IMR-90 (cell line): ENCODE measurements around the gene TIMM44. TPM values are rescaled to one million over a fixed set of nuclear protein-coding genes. Genes with fewer than 3 reads are reported as not detected.

Experiments
- ATAC-seq: fragments of 200-7000 bp; cut with Tn5 transposase; 2 replicates; pipeline ENCODE4 v1.9.1; 2020; ENCODE audit warnings: low read depth, mild to moderate bottlenecking, moderate library complexity
- BruUV-seq: library from RNA; stranded (reverse); fragments of 400-500 nt; replicated peaks from 2 replicates; lab custom pipeline; 2021; lab: Mats Ljungman, UMichigan
- CTCF ChIA-PET: fragments of 300-600 bp; formaldehyde crosslinking; extraction: SDS; loops from one replicate; lab custom pipeline; 2021; ENCODE audit warnings: antibody characterized with exemption; lab: Yijun Ruan, JAX
- POLR2A ChIA-PET: fragments of 300-600 bp; sonication (Branson Sonifier 250); formaldehyde crosslinking; loops from one replicate; lab custom pipeline; 2022; ENCODE audit warnings: antibody characterized with exemption; ENCODE audit not compliant: unreplicated experiment; lab: Charles Lee
- DNase-seq: peaks from one replicate; pipeline ENCODE4 v3.0.0; 2013
- H2AFZ ChIP-seq: replicated peaks from 2 replicates; pipeline ENCODE3; 2013; ENCODE audit warnings: low read length, mild to moderate bottlenecking; ENCODE audit not compliant: poor library complexity
- H2AK5ac ChIP-seq: 2 replicates; pipeline ENCODE4 v1.6.1; 2013; ENCODE audit warnings: low read depth, low read length, inconsistent platforms
- H2AK9ac ChIP-seq: replicated peaks from 2 replicates; pipeline ENCODE3; 2013; ENCODE audit warnings: mild to moderate bottlenecking, low read depth, low read length, moderate library complexity; ENCODE audit not compliant: poor library complexity
- H2BK120ac ChIP-seq: 2 replicates; pipeline ENCODE4 v1.6.1; 2013; ENCODE audit warnings: low read depth, low read length, inconsistent platforms
- H2BK15ac ChIP-seq: 3 replicates; pipeline ENCODE4 v1.6.1; 2013; ENCODE audit warnings: low read depth, low read length, inconsistent platforms
- H2BK20ac ChIP-seq: 2 replicates; pipeline ENCODE4 v1.6.1; 2013; ENCODE audit warnings: low read depth, mild to moderate bottlenecking, inconsistent platforms, low read length, moderate library complexity
- H2BK5ac ChIP-seq: 2 replicates; pipeline ENCODE4 v1.6.1; 2013; ENCODE audit warnings: mild to moderate bottlenecking, low read depth, low read length, inconsistent platforms; ENCODE audit not compliant: poor library complexity, severe bottlenecking
- H3K14ac ChIP-seq: replicated peaks from 2 replicates; pipeline ENCODE4 v1.6.1; 2013; ENCODE audit warnings: low read depth, low read length, inconsistent platforms
- H3K18ac ChIP-seq: 2 replicates; pipeline ENCODE4 v1.6.1; 2013; ENCODE audit warnings: low read depth, low read length, control low read depth
- H3K23ac ChIP-seq: 2 replicates; pipeline ENCODE4 v1.6.1; 2013; ENCODE audit warnings: low read depth, low read length, inconsistent platforms
- H3K27ac ChIP-seq: 2 replicates; pipeline ENCODE4 v1.5.1; 2013; ENCODE audit warnings: mild to moderate bottlenecking, control low read depth, low read length; ENCODE audit not compliant: insufficient read depth
- H3K27me3 ChIP-seq: 2 replicates; pipeline ENCODE4 v1.6.1; 2013; ENCODE audit warnings: low read length; ENCODE audit not compliant: control insufficient read depth, insufficient read depth
- H3K36me3 ChIP-seq: 2 replicates; pipeline ENCODE4 v1.6.1; 2013; ENCODE audit warnings: low read length, mixed read lengths; ENCODE audit not compliant: control insufficient read depth, insufficient read depth
- H3K4ac ChIP-seq: 2 replicates; pipeline ENCODE4 v1.6.1; 2013; ENCODE audit warnings: low read depth, low read length, inconsistent platforms
- H3K4me1 ChIP-seq: 2 replicates; pipeline ENCODE4 v1.6.1; 2013; ENCODE audit warnings: low read length, mixed read lengths; ENCODE audit not compliant: control insufficient read depth, insufficient read depth
- H3K4me2 ChIP-seq: 2 replicates; pipeline ENCODE4 v1.6.1; 2013; ENCODE audit warnings: low read depth, mild to moderate bottlenecking, control low read depth, low read length, moderate library complexity
- H3K4me3 ChIP-seq: 2 replicates; pipeline ENCODE4 v1.5.1; 2013; ENCODE audit warnings: low read depth, mild to moderate bottlenecking, control low read depth, low read length, moderate library complexity; ENCODE audit not compliant: insufficient read depth
- H3K56ac ChIP-seq: 2 replicates; pipeline ENCODE4 v1.6.1; 2013; ENCODE audit warnings: low read length, inconsistent platforms; ENCODE audit not compliant: insufficient read depth; ENCODE audit errors: extremely low read depth
- H3K79me1 ChIP-seq, 2 experiments: 2 replicates each; pipeline ENCODE4 v1.6.1; 2013; ENCODE audit warnings: low read length in 2 of 2, inconsistent platforms in 1 of 2, low read depth in 1 of 2
- H3K9ac ChIP-seq: 2 replicates; pipeline ENCODE4 v1.6.1; 2013; ENCODE audit warnings: low read depth, low read length, control low read depth
- H3K9me1 ChIP-seq: 2 replicates; pipeline ENCODE4 v1.6.1; 2013; ENCODE audit warnings: low read length, inconsistent platforms; ENCODE audit not compliant: insufficient read depth
- H3K9me3 ChIP-seq: 2 replicates; pipeline ENCODE4 v1.6.1; 2013; ENCODE audit warnings: low read length; ENCODE audit not compliant: control insufficient read depth, insufficient read depth
- H4K20me1 ChIP-seq: 2 replicates; pipeline ENCODE4 v1.6.1; 2013; ENCODE audit warnings: low read length, inconsistent platforms; ENCODE audit not compliant: insufficient read depth
- H4K5ac ChIP-seq: 2 replicates; pipeline ENCODE4 v1.6.1; 2013; ENCODE audit warnings: mild to moderate bottlenecking, low read depth, low read length, control low read depth
- H4K8ac ChIP-seq, 2 experiments: 2 replicates each; pipeline ENCODE4 v1.6.1; 2013; ENCODE audit warnings: low read depth in 2 of 2, low read length in 2 of 2, control low read depth in 1 of 2, inconsistent platforms in 1 of 2
- H4K91ac ChIP-seq: 2 replicates; pipeline ENCODE4 v1.6.1; 2013; ENCODE audit warnings: low read depth, low read length, inconsistent platforms; ENCODE audit not compliant: insufficient read depth
- BHLHE40 ChIP-seq: fragments of 150-350 bp; IDR thresholded peaks from 2 replicates; pipeline ENCODE4 v1.6.1; 2016; ENCODE audit warnings: mild to moderate bottlenecking, low read depth, low read length
- CEBPB ChIP-seq: IDR thresholded peaks from 2 replicates; pipeline ENCODE4 v1.6.1; 2012; ENCODE audit warnings: low read depth, low read length, improper control_type of control experiment
- CHD1 ChIP-seq: IDR thresholded peaks from 2 replicates; pipeline ENCODE4 v1.6.1; 2012; ENCODE audit warnings: low read depth, low read length, improper control_type of control experiment
- CTCF ChIP-seq: conservative IDR thresholded peaks from 2 replicates; pipeline ENCODE4 v1.5.1; 2012; ENCODE audit warnings: mild to moderate bottlenecking, low read depth, low read length, improper control_type of control experiment
- ELK1 ChIP-seq: fragments of 150-350 bp; IDR thresholded peaks from 2 replicates; pipeline ENCODE4 v1.6.1; 2016; ENCODE audit warnings: low read depth, mild to moderate bottlenecking, low read length, moderate library complexity, borderline replicate concordance
- FOS ChIP-seq: fragments of 150-350 bp; IDR thresholded peaks from 2 replicates; pipeline ENCODE4 v1.6.1; 2016; ENCODE audit warnings: low read depth, low read length
- MAFK ChIP-seq: IDR thresholded peaks from 2 replicates; pipeline ENCODE4 v1.6.1; 2012; ENCODE audit warnings: low read depth, low read length, improper control_type of control experiment
- MXI1 ChIP-seq: IDR thresholded peaks from 2 replicates; pipeline ENCODE4 v1.6.1; 2012; ENCODE audit warnings: low read depth, mild to moderate bottlenecking, low read length, moderate library complexity, borderline replicate concordance
- NFE2L2 ChIP-seq: fragments of 150-350 bp; IDR thresholded peaks from 2 replicates; pipeline ENCODE4 v1.6.1; 2016; ENCODE audit warnings: low read depth, mild to moderate bottlenecking, low read length
- POLR2A ChIP-seq: IDR thresholded peaks from 2 replicates; pipeline ENCODE4 v1.6.1; 2012; ENCODE audit warnings: mild to moderate bottlenecking, low read depth, low read length
- RAD21 ChIP-seq: IDR thresholded peaks from 2 replicates; pipeline ENCODE4 v1.6.1; 2012; ENCODE audit warnings: low read length, improper control_type of control experiment
- RCOR1 ChIP-seq: IDR thresholded peaks from 2 replicates; pipeline ENCODE4 v1.6.1; 2012; ENCODE audit warnings: mild to moderate bottlenecking, low read length, improper control_type of control experiment; ENCODE audit not compliant: insufficient replicate concordance
- SMC3 ChIP-seq: fragments of 150-350 bp; IDR thresholded peaks from 2 replicates; pipeline ENCODE4 v1.6.1; 2016; ENCODE audit warnings: low read depth, mild to moderate bottlenecking, antibody characterized with exemption, low read length, moderate library complexity
- USF2 ChIP-seq: fragments of 150-350 bp; IDR thresholded peaks from 2 replicates; pipeline ENCODE4 v1.6.1; 2017; ENCODE audit warnings: mild to moderate bottlenecking, antibody characterized with exemption, low read length, low read depth
- WGBS, 2 experiments: methylation state at CpG; one replicate each; pipeline versions ENCODE4 v1.1.5 to v1.1.7; 2013; ENCODE audit warnings: missing lambda C conversion rate in 2 of 2; ENCODE audit not compliant: insufficient read length in 1 of 2; ENCODE audit errors: extremely low coverage in 2 of 2; 5-methylcytosine and 5-hydroxymethylcytosine counted together
- dilution Hi-C: fragments of 300-500 bp; cut with HindIII; formaldehyde crosslinking; loops from one replicate; pipeline ENCODE4 v1.14.3; 2018; ENCODE audit warnings: low sequenced_read_pairs; ENCODE audit not compliant: unreplicated experiment
- in situ Hi-C: fragments of 300-500 bp; cut with MboI; formaldehyde crosslinking; loops from 3 replicates; pipeline ENCODE4 v1.14.3; 2019; ENCODE audit warnings: low sequenced_read_pairs, inconsistent platforms, mixed read lengths
- intact Hi-C: fragments of 100-400 bp; cut with micrococcal nuclease; formaldehyde crosslinking; loops from 2 replicates; pipeline ENCODE4 v1.10.0; 2022
- polyA plus RNA-seq, 3 experiments: library from polyadenylated mRNA; depleted of rRNA; stranded (reverse); fragments of >200 nt; gene quantifications; 2 replicates each; pipeline ENCODE4 v1.2.3, GENCODE V29; 2012; ENCODE audit warnings: low replicate concordance in 1 of 3
- total RNA-seq: library from RNA; depleted of rRNA; stranded (reverse); fragments of >200 nt; gene quantifications from 2 replicates; pipeline ENCODE4 v1.2.3, GENCODE V29; 2012

The TIMM44 gene
- total and polyA plus RNA-seq, 2 of the 4 experiments (the other 2 are of a cell fraction): 37.6 to 52.3 TPM

GRCh38 chr19:7921967-7922835 lies 21.3 kb downstream of the TIMM44 start:
- Histone ChIP-seq H3K36me3 (peaks cover 7% of the 10 kb centered on the region; the same call in 1 of the 2 replicates), H3K27ac (no peak overlapping the region), H4K20me1 (peaks cover 11% of the 10 kb centered on the region), H3K9me3 (no peaks in the 10 kb centered on the region), H3K4me2 (no peak overlapping the region; the same call in 1 of the 2 replicates), H3K27me3 (peaks cover under 1% of the 10 kb centered on the region; the same call in 1 of the 2 replicates), H3K4ac (no peak overlapping the region), H2BK5ac (no peak overlapping the region), H3K56ac (no peak overlapping the region), H3K9ac (no peak overlapping the region), H4K5ac (no peak overlapping the region), H2BK120ac (no peak overlapping the region), H2BK20ac (no peak overlapping the region), H2AK5ac (no peak overlapping the region), H3K14ac (no peak overlapping the region), H2AFZ (no peak overlapping the region), H3K18ac (no peak overlapping the region), H3K4me1 (peaks cover 20% of the 10 kb centered on the region), H3K4me3 (no peak overlapping the region), H4K8ac (no peak overlapping the region), H4K91ac (no peak overlapping the region), H2BK15ac (no peak overlapping the region), H3K23ac (no peak overlapping the region), H3K79me1 (peaks cover 0 to 24% of the 10 kb centered on the region in 2 experiments; a peak in 2 of 4 replicates), H2AK9ac (no peak overlapping the region), H3K9me1 (peaks cover 9% of the 10 kb centered on the region)
- ATAC-seq: no peak
- no peak for TF ChIP-seq SMC3
- TF ChIP-seq MAFK: no peak
- no peak for TF ChIP-seq POLR2A
- no peak for TF ChIP-seq CTCF
- TF ChIP-seq ELK1: no peak
- TF ChIP-seq FOS: no peak
- TF ChIP-seq CHD1: no peak
- TF ChIP-seq USF2: no peak
- no peak for TF ChIP-seq BHLHE40
- no peak for TF ChIP-seq RAD21
- TF ChIP-seq MXI1: no peak
- no peak for TF ChIP-seq NFE2L2
- no peak for TF ChIP-seq CEBPB
- TF ChIP-seq RCOR1: no peak
- in situ Hi-C loops (no loop called here), dilution Hi-C loops (no loop called here), intact Hi-C loops (no loop called here)
- WGBS, 2 experiments: 89% methylated on average over 8 of the region's 31 CpGs; no CpG with 5 or more reads in 1 of the 2 experiments
- CTCF ChIA-PET: interaction anchor here (0.6 kb wide), 1 partner anchor 54 kb away, joined by 4 read pairs; no protein-coding TSS in a partner anchor
- DNase-seq: no peak
- no TSS peak for BruUV-seq
- POLR2A ChIA-PET: no interaction called here
